Upper lobe of left lung (tissue), 6 donors: Measurements from ENCODE around the gene CDC14A. TPM values are rescaled to one million over a fixed set of nuclear protein-coding genes. Genes with fewer than 3 reads are reported as not detected.

Experiments
- ATAC-seq, 2 donors: fragments of 200-7000 bp; cut with Tn5 transposase; one replicate each; pipeline ENCODE4 v1.9.1; 2022; ENCODE audit warnings: mild to moderate bottlenecking in 2 of 2, moderate library complexity in 2 of 2; ENCODE audit not compliant: low FRiP score in 2 of 2
- DNase-seq, 2 donors: peaks; one replicate each; pipeline ENCODE4 v3.0.0-alpha.2; 2019 to 2020
- H3K27ac ChIP-seq, 4 donors: fragments of 200-600 bp; sonication (generic); one replicate each; pipeline ENCODE4 v1.5.1; 2016 to 2019
- H3K27me3 ChIP-seq, 4 donors: fragments of 200-600 bp; sonication (generic); one replicate each; pipeline ENCODE4 v1.5.1; 2017 to 2019
- H3K36me3 ChIP-seq, 4 donors: fragments of 200-600 bp; sonication (generic); one replicate each; pipeline ENCODE4 v1.5.1; 2016 to 2019
- H3K4me1 ChIP-seq, 4 donors: fragments of 200-600 bp; sonication (generic); one replicate each; pipeline ENCODE4 v1.5.1; 2018 to 2019
- H3K4me3 ChIP-seq, 4 donors: fragments of 200-600 bp; sonication (generic); one replicate each; pipeline ENCODE4 v1.5.1; 2017 to 2019; ENCODE audit warnings: mild to moderate bottlenecking in 2 of 4, moderate library complexity in 1 of 4
- H3K9me3 ChIP-seq, 4 donors: fragments of 200-600 bp; sonication (generic); one replicate each; pipeline ENCODE4 v1.5.1; 2018 to 2019
- EP300 ChIP-seq, 4 donors: sonication (generic); formaldehyde crosslinking; IDR thresholded peaks; one replicate each; pipeline ENCODE4 v1.5.1; 2017; ENCODE audit warnings: antibody characterized with exemption in 4 of 4, control low read depth in 2 of 4
- POLR2A ChIP-seq, 4 donors: fragments of 450-650 bp; IDR thresholded peaks; one replicate each; pipeline ENCODE4 v1.5.1; 2016 to 2017; ENCODE audit warnings: antibody characterized with exemption in 4 of 4, mild to moderate bottlenecking in 2 of 4
- POLR2AphosphoS5 ChIP-seq, 2 donors: sonication (generic); formaldehyde crosslinking; IDR thresholded peaks; one replicate each; pipeline ENCODE4 v1.5.1; 2017; ENCODE audit warnings: antibody characterized with exemption in 2 of 2
- WGBS, 2 donors: methylation state at CpG; one replicate each; pipeline ENCODE4 v1.1.5; 2017 to 2018; 5-methylcytosine and 5-hydroxymethylcytosine counted together
- total RNA-seq, 6 donors: library from RNA; depleted of rRNA in 4 of 6; stranded (reverse); fragments of >200 nt in 4 of 6; gene quantifications; one replicate each; pipeline versions ENCODE4 v1.1.0 to v1.2.1, GENCODE V29; 2016 to 2021
- TF ChIP-seq, protein P1 (sequence below), 6 experiments: fragments of 450-650 bp in 4 of 6; fragments of 200-600 bp in 2 of 6; sonication (generic) in 2 of 6; IDR thresholded peaks; one replicate each; pipeline ENCODE4 v1.5.1; 2016 to 2019; ENCODE audit warnings: antibody characterized with exemption in 6 of 6
- donor health status: DM: no; HTN: no; CAD: no; lungs with moderate emphysema.
- donor health status: DM: no; HTN: yes; CAD: no; lungs with severe emphysema.

The CDC14A gene, protein sequence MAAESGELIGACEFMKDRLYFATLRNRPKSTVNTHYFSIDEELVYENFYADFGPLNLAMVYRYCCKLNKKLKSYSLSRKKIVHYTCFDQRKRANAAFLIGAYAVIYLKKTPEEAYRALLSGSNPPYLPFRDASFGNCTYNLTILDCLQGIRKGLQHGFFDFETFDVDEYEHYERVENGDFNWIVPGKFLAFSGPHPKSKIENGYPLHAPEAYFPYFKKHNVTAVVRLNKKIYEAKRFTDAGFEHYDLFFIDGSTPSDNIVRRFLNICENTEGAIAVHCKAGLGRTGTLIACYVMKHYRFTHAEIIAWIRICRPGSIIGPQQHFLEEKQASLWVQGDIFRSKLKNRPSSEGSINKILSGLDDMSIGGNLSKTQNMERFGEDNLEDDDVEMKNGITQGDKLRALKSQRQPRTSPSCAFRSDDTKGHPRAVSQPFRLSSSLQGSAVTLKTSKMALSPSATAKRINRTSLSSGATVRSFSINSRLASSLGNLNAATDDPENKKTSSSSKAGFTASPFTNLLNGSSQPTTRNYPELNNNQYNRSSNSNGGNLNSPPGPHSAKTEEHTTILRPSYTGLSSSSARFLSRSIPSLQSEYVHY
- 10 to 100 TPM in 5 of 6 donors, 1 to 10 TPM in 1; 9.6 to 56.6 (median 22.1) TPM for total RNA-seq

DNA sequence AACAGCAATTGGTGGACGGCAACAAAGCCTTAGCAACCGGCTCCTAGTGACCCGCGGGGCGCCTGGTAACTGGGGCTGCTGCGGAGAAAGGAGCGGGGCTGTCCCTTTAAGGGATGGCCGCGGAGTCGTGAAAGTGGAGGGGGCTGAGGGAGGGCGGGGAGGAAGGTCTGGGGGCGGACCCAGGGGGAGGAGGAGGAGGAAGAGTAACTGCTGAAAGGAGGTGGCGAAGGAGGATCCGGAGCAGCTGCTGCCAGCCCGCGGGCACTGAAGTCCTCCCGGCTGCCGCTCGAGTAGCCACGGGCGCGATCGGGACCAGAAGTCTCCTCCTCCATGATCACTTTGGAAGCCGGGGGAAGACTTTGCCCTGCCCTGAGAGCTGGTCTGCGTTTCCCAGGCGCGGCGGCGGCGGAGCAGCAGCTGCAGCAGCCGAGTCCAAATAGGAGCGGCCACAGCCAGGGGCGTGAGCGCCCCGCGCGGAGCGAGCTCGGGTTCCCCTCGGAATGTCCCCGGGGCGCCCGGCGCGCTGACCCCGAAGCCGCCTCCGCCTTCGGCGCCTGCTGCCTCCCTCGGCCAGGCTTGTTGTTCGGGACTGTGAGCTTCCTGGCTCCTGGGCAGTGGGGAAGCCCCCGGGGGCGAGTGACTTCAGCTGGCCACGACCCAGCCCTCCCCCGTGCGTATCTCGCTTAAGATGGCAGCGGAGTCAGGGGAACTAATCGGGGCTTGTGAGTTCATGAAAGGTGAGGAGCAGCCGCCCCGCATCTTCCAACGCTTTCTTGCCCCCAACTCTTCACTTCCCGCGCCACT is at the start of gene CDC14A:
TSS of gene CDC14A (plus strand) at position 240 of the 804 bp plus-strand sequence. CDS start at position 689, 449 bp downstream.
- no peaks in the 10 kb centered on the region for H3K36me3 ChIP-seq
- H3K9me3 ChIP-seq: no peaks in the 10 kb centered on the region
- DNase-seq (peak; percentile 93 to 95), ATAC-seq (peak; percentile 94 to 95)
- peaks cover 16 to 47% (median 24%) of the 10 kb centered on the region in 4 donors for H3K4me1 ChIP-seq
- TF ChIP-seq POLR2AphosphoS5 (IDR thresholded peaks at IDR 0.05): peak; percentile 51 to 87
- TF ChIP-seq, protein P1, sequence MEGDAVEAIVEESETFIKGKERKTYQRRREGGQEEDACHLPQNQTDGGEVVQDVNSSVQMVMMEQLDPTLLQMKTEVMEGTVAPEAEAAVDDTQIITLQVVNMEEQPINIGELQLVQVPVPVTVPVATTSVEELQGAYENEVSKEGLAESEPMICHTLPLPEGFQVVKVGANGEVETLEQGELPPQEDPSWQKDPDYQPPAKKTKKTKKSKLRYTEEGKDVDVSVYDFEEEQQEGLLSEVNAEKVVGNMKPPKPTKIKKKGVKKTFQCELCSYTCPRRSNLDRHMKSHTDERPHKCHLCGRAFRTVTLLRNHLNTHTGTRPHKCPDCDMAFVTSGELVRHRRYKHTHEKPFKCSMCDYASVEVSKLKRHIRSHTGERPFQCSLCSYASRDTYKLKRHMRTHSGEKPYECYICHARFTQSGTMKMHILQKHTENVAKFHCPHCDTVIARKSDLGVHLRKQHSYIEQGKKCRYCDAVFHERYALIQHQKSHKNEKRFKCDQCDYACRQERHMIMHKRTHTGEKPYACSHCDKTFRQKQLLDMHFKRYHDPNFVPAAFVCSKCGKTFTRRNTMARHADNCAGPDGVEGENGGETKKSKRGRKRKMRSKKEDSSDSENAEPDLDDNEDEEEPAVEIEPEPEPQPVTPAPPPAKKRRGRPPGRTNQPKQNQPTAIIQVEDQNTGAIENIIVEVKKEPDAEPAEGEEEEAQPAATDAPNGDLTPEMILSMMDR (IDR thresholded peaks at IDR 0.05): no peak
- peak in 3 of 4 donors; percentile 71 to 90 (median 85) for TF ChIP-seq POLR2A (IDR thresholded peaks at IDR 0.05)
- TF ChIP-seq EP300 (IDR thresholded peaks at IDR 0.05): peak in 1 of 4 donors; percentile 46
- peak within 1 kb of the TSS; percentile 89 to 95 (median 92) for H3K27ac ChIP-seq
- peak within 1 kb of the TSS; percentile 78 to 93 (median 80) for H3K4me3 ChIP-seq
- WGBS, 2 donors: 0% methylated on average over 17 to 46 of the region's 65 CpGs
- H3K27me3 ChIP-seq: no peaks in the 10 kb centered on the region

DNA sequence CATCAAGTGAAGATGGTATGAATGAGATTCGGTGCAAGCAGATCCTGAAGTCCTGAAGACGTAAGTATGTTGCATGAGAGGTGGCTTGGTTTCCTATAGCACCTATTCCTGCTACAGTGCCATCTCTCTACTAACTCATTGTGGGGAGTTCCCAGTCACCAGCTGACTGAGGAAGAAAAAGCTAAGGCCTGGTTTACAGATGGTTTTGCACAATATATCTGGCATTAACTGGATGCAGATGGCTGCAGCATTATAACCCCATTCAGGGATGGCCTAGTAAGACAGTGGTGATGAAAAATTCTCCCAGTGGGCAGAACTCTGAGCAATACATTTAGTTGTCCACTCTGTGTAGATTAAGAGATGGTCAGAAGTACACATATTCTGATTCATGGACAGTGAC is 49.6 kb upstream of the CDC14A start:
- TF ChIP-seq POLR2A (IDR thresholded peaks at IDR 0.05): no peak
- TF ChIP-seq EP300 (IDR thresholded peaks at IDR 0.05): no peak
- TF ChIP-seq POLR2AphosphoS5 (IDR thresholded peaks at IDR 0.05): no peak
- TF ChIP-seq, protein P1 (IDR thresholded peaks at IDR 0.05): no peak
- Histone ChIP-seq H3K4me3 (no peak overlapping the region), H3K27me3 (no peaks in the 10 kb centered on the region), H3K36me3 (no peaks in the 10 kb centered on the region), H3K4me1 (no peaks in the 10 kb centered on the region), H3K9me3 (no peaks in the 10 kb centered on the region), H3K27ac (no peak overlapping the region)
- DNase-seq (no peak), ATAC-seq (no peak)
- 90 to 96% methylated on average over 2 of the region's 2 CpGs for WGBS, 2 donors

DNA sequence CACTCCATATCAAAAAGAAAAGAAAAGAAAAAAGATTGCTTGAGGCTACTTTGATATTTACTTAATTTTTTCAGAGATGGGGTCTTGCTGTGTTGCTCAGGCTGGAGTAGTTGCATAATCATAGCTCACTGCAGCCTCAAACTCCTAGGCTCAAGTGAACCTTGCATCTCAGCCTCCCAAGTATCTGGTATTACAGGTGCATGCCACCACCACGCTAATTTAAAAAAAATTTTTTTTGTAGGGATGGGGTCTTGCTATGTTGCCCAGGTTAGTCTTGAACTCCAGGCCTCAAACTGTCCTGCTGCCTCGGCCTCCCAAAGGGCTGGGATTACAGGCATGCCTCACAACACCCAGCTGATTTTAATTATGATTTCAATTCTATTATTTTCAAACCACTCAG is 48.1 kb upstream of the CDC14A start:
- WGBS, 2 donors: 91 to 98% methylated on average over 2 of the region's 2 CpGs
- DNase-seq: no peak

DNA sequence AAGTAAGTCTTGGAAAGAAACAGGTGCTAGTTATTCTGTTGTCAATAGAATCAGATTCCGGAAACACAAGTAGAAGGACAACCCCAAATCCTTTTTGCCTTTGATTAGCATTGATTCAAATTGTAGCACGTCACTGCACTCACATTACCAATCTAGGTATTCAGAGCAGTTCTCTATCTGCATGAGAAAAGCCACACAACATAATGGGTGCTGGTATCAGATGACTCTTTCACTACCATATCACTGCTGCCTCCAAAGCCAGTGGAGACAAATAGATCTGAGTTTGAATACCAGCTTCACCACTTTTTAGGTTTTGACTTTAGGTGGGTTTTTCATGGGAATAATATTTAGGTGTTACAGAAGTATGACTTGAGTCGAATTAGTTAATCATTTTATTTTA is 47.4 kb upstream of the CDC14A start:
- H3K27ac ChIP-seq: no peak overlapping the region
- 88 to 91% methylated on average over 3 of the region's 3 CpGs for WGBS, 2 donors
- H3K27me3 ChIP-seq: no peaks in the 10 kb centered on the region
- H3K4me1 ChIP-seq: no peaks in the 10 kb centered on the region
- TF ChIP-seq, protein P1 (IDR thresholded peaks at IDR 0.05): no peak
- TF ChIP-seq POLR2AphosphoS5 (IDR thresholded peaks at IDR 0.05) (no peak), EP300 (IDR thresholded peaks at IDR 0.05) (no peak), POLR2A (IDR thresholded peaks at IDR 0.05) (no peak)
- H3K36me3 ChIP-seq: no peaks in the 10 kb centered on the region
- H3K9me3 ChIP-seq: no peaks in the 10 kb centered on the region
- DNase-seq: no peak
- no peak for ATAC-seq
- H3K4me3 ChIP-seq: no peak overlapping the region

More for the DNA sequence above, 48.1 kb upstream of the CDC14A start:
- Histone ChIP-seq H3K36me3 (no peaks in the 10 kb centered on the region), H3K4me3 (no peak overlapping the region), H3K9me3 (no peaks in the 10 kb centered on the region), H3K27me3 (no peaks in the 10 kb centered on the region), H3K4me1 (no peaks in the 10 kb centered on the region), H3K27ac (no peak overlapping the region)
- no peak for ATAC-seq
- TF ChIP-seq EP300 (IDR thresholded peaks at IDR 0.05): no peak
- TF ChIP-seq POLR2A (IDR thresholded peaks at IDR 0.05): no peak
- no peak for TF ChIP-seq POLR2AphosphoS5 (IDR thresholded peaks at IDR 0.05)
- TF ChIP-seq, protein P1 (IDR thresholded peaks at IDR 0.05): no peak
